ENCODE measurements around the gene CELF6.

Gene CELF6

GRCh38 chr15:72252663-72253299, 67.2 kb downstream of the CELF6 start:
- H3K9me3 ChIP-seq (ENCODE audit: insufficient read depth, low read depth, low read length) = no peaks in the 10 kb centered on the region
- peaks cover 65% of the 10 kb centered on the region; the same call in 1 of the 2 replicates for H3K36me3 ChIP-seq (ENCODE audit: insufficient read depth, low read length)
- H3F3A ChIP-seq (ENCODE audit: low read depth) = no peaks in the 10 kb centered on the region
- no peaks in the 10 kb centered on the region for H4K20me1 ChIP-seq (ENCODE audit: insufficient read depth, low read length, poor library complexity, severe bottlenecking)
- no peak overlapping the region for H3K4me2 ChIP-seq (ENCODE audit: low read depth, low read length, poor library complexity, severe bottlenecking)
- TF ChIP-seq, protein P1, sequence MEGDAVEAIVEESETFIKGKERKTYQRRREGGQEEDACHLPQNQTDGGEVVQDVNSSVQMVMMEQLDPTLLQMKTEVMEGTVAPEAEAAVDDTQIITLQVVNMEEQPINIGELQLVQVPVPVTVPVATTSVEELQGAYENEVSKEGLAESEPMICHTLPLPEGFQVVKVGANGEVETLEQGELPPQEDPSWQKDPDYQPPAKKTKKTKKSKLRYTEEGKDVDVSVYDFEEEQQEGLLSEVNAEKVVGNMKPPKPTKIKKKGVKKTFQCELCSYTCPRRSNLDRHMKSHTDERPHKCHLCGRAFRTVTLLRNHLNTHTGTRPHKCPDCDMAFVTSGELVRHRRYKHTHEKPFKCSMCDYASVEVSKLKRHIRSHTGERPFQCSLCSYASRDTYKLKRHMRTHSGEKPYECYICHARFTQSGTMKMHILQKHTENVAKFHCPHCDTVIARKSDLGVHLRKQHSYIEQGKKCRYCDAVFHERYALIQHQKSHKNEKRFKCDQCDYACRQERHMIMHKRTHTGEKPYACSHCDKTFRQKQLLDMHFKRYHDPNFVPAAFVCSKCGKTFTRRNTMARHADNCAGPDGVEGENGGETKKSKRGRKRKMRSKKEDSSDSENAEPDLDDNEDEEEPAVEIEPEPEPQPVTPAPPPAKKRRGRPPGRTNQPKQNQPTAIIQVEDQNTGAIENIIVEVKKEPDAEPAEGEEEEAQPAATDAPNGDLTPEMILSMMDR (conservative IDR thresholded peaks at IDR 0.05; ENCODE audit: low read length) = no peak
- TF ChIP-seq EZH2phosphoT487 (IDR thresholded peaks at IDR 0.05; ENCODE audit: borderline replicate concordance) = no peak
- no peaks in the 10 kb centered on the region for H3K79me2 ChIP-seq (ENCODE audit: insufficient read depth, low read length)
- no peaks in the 10 kb centered on the region for H3K9me2 ChIP-seq (replicated peaks; ENCODE audit: low read depth, low read length)
- H3K9ac ChIP-seq (ENCODE audit: low read depth, low read length, poor library complexity, severe bottlenecking) = no peak overlapping the region
- H3K27me3 ChIP-seq (ENCODE audit: insufficient read depth, low read length, poor library complexity, severe bottlenecking) = no peaks in the 10 kb centered on the region
- no peak overlapping the region for H2AFZ ChIP-seq (ENCODE audit: low read length)
- H3K4me3 ChIP-seq (ENCODE audit: low read length, poor library complexity, severe bottlenecking) = no peak overlapping the region
- H3K4me1 ChIP-seq (ENCODE audit: insufficient read depth, low read length, poor library complexity, severe bottlenecking) = no peaks in the 10 kb centered on the region

- Histone ChIP-seq H3K4me2 (ENCODE audit: low read depth, low read length, poor library complexity, severe bottlenecking) (no peak overlapping the region), H3K79me2 (ENCODE audit: insufficient read depth, low read length) (no peaks in the 10 kb centered on the region), H3K9ac (ENCODE audit: low read depth, low read length, poor library complexity, severe bottlenecking) (no peak overlapping the region), H2AFZ (ENCODE audit: low read length) (no peak overlapping the region), H3K4me3 (ENCODE audit: low read length, poor library complexity, severe bottlenecking) (no peak overlapping the region), H3K9me3 (ENCODE audit: insufficient read depth, low read depth, low read length) (no peaks in the 10 kb centered on the region), H3K4me1 (ENCODE audit: insufficient read depth, low read length, poor library complexity, severe bottlenecking) (no peaks in the 10 kb centered on the region), H3K36me3 (ENCODE audit: insufficient read depth, low read length) (peaks cover 44% of the 10 kb centered on the region; the same call in 1 of the 2 replicates), H3K27me3 (ENCODE audit: insufficient read depth, low read length, poor library complexity, severe bottlenecking) (no peaks in the 10 kb centered on the region), H3F3A (ENCODE audit: low read depth) (no peaks in the 10 kb centered on the region), H4K20me1 (ENCODE audit: insufficient read depth, low read length, poor library complexity, severe bottlenecking) (no peaks in the 10 kb centered on the region), H3K9me2 (replicated peaks; ENCODE audit: low read depth, low read length) (no peaks in the 10 kb centered on the region)
- TF ChIP-seq EZH2phosphoT487 (IDR thresholded peaks at IDR 0.05; ENCODE audit: borderline replicate concordance) = no peak
- TF ChIP-seq, protein P1 (conservative IDR thresholded peaks at IDR 0.05; ENCODE audit: low read length) = no peak
Observed at GRCh38 chr15:72249142-72249810, 70.7 kb downstream of the CELF6 start.

- no peak overlapping the region for H3K4me2 ChIP-seq (ENCODE audit: low read depth, low read length, poor library complexity, severe bottlenecking)
- no peak overlapping the region for H3K9ac ChIP-seq (ENCODE audit: low read depth, low read length, poor library complexity, severe bottlenecking)
- H3F3A ChIP-seq (ENCODE audit: low read depth) = no peaks in the 10 kb centered on the region
- H3K27me3 ChIP-seq (ENCODE audit: insufficient read depth, low read length, poor library complexity, severe bottlenecking) = no peaks in the 10 kb centered on the region
- no peaks in the 10 kb centered on the region for H3K9me3 ChIP-seq (ENCODE audit: insufficient read depth, low read depth, low read length)
- no peak overlapping the region for H2AFZ ChIP-seq (ENCODE audit: low read length)
- no peak overlapping the region for H3K4me3 ChIP-seq (ENCODE audit: low read length, poor library complexity, severe bottlenecking)
- no peaks in the 10 kb centered on the region for H3K4me1 ChIP-seq (ENCODE audit: insufficient read depth, low read length, poor library complexity, severe bottlenecking)
- H3K36me3 ChIP-seq (ENCODE audit: insufficient read depth, low read length) = peaks cover 42% of the 10 kb centered on the region; the same call in 1 of the 2 replicates
- no peaks in the 10 kb centered on the region for H4K20me1 ChIP-seq (ENCODE audit: insufficient read depth, low read length, poor library complexity, severe bottlenecking)
- TF ChIP-seq EZH2phosphoT487 (IDR thresholded peaks at IDR 0.05; ENCODE audit: borderline replicate concordance) = no peak
- TF ChIP-seq, protein P1 (conservative IDR thresholded peaks at IDR 0.05; ENCODE audit: low read length) = no peak
- H3K9me2 ChIP-seq (replicated peaks; ENCODE audit: low read depth, low read length) = no peaks in the 10 kb centered on the region
- no peaks in the 10 kb centered on the region for H3K79me2 ChIP-seq (ENCODE audit: insufficient read depth, low read length)
Observed at GRCh38 chr15:72248514-72248913, 71.4 kb downstream of the CELF6 start.
